HG03565 (cell line): ENCODE data around the gene MST1.
"Not testable (repeated sequence)": the region's sequence is repeated elsewhere in the genome, so short reads cannot be mapped to it uniquely, and the experiment has no call there.

Experiments used
- ATAC-seq: cut with Tn5 transposase; IDR thresholded peaks from one replicate; pipeline ENCODE4 v1.9.1; 2021; ENCODE audit warnings: mild to moderate bottlenecking, moderate library complexity; ENCODE audit not compliant: unreplicated experiment

Gene MST1

DNA sequence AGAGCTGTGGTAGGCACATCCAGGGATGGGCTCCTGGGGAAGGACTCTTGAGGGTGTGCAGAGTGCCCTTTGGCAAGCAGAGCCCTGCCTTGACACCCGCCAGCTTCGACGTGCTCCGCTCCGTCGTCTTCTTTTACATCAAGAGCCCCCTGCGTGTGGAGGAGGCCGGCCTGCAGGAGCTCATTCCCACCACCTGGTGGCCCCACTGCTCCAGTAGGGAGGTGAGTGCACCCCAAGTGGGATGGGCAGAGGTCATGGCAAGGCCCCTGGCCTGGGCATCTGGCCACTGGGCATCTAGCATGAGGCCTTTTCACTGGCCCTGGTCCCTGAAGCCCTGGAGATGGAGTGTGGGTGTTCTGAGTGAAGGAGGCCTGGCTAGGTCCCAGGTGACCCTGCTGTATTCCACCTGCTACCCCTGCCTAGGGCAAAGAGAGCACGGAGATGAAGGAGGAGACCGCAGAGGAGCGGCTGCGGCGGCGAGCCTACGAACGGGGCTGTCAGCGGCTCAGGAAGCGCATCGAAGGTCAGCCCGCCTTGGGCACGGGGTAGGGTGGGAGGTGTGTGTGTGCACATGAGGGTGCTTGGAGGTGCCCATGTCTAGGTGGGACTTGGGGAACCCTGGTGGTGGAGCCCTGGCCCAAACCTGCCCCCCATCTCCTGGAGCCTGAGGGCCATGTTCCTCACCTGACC, 12.3 kb upstream of the MST1 start:
- ATAC-seq: no peak

DNA sequence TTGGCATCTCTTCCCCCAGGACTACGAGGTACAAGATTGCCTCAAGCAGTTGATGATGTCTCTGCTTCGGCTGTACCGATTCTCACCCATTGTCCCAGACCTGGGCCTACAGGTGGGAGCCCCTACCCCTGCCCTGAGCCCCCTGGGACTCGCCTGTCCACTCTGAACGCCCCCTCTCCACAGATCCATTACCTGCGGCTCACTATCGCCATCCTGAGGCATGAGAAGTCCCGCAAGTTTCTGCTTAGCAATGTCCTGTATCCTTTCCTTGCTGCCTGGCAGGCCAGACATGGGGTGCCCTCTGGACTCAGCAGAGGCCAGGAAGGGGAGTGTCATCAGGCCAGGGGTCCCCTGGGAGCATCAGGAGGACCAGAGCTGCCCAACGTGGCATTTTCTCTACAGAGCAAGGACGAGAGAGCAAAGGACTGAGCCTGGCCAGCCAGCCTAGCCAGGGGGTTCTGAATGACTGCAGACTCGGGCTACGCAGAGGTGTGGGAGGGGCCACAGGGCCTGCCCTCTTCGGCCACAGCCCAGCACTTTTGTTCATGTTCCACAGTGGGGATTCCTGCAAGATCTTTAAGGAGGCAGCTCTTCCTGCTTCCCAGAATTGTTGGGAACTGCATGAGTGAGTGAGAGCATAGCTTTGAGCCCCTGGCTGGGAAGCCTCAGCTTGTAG, 11.3 kb upstream of the MST1 start:
- no peak for ATAC-seq

DNA sequence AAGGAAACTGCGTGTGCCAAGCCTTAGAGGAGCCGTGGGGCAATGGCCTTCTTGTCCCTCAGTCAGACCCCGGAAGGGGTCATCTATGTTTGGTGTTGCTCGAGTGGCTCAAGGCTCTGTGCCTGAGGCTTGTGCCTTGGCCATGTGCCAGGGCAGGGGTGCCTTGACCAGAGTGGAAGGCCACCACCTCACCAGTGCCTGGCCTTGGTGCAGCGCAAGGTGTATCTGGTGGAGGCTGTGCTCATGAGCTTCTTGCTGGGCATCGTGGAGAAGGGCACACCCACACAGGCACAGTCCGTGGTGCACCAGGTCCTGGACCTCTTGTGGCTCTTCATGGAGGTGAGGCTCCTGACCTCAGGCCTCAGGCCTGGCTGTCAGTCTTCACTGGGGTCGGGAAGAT, 10.7 kb upstream of the MST1 start:
- no peak for ATAC-seq

DNA sequence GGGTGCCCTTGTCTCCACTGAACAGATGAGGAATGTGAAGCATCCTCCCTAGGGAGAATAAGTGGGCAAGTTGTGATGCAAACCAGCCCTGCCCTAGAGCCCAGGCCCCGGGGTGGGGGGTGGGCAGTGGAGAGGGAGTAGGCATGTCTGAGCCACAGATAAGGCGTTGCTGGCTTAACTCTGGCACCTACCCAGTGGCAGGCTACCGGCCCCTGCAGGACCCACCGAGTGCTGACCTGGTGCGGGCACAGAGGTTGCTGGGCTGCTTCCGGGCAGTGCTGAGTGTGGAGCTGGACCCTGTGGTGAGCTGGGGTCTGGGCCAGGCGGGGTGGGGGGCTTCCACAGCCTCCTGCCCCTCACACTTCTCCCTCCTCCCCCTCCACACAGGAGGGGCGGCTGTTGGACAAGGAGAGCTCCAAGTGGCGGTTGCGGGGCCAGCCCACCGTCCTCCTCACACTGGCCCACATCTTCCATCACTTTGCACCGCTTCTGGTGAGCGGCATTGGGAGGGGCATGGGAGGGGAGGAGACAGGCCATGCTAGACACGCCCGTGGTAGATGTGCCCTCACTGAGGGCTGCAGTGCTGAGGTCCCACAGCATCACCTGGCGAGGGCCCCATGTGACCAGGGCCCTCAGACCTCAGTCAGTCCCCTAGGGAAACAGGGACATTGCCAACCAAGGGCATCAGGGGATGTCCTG, 10.2 kb upstream of the MST1 start:
- ATAC-seq: no peak

DNA sequence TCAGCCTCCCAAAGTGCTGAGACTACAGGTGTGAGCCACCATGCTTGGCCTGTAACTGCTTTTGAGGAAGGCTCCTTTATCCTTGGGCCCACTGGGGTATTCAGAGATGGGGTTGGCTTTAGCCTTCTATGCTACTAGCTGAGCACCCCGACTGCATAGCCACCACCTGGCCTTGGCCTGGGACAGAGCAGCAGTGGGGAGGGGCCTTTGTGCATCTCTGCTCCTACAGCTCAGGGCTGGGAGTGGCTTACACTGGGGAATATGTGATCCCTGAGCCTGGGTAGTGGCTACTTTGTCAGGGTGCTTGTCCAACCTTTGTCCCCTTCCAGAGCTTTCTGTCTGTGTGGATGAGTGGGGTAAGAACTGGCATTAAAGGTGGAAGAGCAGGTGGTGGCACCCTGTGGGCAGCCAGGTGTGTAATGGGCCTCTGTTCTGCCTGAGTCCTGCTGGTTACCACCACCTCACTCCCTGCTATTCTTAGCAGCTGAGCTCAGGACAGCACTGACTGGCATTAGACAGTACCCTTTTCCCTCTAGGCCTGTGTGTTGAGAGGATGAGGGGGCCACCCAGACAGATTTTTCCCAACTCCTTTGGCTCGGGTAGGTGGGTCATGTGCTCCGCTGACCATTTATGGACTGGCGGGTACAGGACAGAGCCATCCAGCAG, 6.2 kb upstream of the MST1 start:
- ATAC-seq: not testable (repeated sequence)

DNA sequence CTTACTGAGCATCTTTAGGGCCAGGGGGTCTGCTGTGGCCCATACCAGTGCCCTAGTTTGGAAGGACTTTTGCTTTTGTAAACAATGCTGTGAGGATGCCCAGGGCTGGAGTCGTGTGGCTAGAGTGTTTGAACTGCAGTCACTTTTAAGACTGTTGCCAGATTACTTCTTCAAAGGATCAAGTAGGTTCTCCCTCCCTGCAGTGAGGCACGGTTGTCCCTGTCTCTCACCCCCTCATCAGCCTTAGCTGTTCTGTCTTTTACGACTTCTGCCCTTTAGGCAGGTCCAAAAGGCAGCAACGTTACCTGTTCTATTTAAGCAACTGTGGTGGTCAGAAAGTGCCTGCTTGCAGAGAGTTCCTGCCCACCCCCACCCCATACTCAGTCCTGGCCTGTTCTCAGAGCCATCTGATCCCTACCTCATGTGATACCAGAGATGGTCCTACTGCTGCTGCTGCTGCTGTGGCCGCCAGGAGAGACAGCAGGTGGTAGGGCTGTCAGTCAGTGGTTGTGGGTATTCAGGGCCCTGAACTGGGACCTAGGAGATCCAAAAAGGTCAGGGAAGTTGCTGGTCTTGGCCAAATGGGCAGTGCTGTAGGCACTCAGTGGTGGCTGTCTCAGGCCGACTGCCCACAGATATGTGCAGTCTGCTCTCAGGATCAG, 5.3 kb upstream of the MST1 start:
- not testable (repeated sequence) for ATAC-seq

DNA sequence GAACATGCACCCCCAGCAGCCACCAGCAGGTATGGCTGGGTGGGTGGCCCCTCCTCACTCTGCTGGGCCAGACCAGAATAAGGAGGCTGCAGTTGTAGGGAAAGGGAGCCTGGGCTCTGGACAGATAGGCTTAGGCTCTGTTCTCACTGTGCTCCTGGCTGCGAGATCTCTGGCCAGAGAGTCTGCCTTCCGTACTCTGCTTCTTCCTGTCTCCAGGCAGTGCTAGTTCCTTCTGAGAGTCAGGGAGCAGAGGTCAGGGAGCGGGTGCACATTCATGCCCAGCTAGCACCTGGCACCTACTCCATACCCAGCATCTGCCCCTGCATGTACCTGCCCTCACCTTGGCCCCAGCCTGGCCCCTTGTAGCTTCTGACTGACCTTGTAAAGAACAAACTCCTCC, 2.2 kb upstream of the MST1 start:
- ATAC-seq: not testable (repeated sequence)

DNA sequence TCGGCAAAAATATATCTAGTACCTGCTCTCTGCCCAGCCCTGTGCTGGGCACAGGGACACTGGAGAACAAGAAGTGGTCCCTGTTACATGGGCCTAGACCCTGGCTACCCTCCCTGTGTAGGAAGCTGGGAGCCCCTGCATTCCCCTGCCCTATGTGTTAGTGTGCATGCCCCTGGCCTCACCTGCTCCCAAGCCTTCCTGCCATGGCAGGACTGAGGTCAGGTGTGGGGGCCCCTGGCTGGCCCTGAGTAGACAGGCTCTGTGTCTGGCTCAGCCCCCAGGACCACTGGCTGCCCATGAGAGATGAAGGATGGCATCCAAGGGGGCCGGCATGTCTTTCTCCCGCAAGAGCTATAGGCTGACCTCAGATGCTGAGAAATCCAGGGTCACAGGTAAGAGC, 1.6 kb upstream of the MST1 start:
- not testable (repeated sequence) for ATAC-seq

DNA sequence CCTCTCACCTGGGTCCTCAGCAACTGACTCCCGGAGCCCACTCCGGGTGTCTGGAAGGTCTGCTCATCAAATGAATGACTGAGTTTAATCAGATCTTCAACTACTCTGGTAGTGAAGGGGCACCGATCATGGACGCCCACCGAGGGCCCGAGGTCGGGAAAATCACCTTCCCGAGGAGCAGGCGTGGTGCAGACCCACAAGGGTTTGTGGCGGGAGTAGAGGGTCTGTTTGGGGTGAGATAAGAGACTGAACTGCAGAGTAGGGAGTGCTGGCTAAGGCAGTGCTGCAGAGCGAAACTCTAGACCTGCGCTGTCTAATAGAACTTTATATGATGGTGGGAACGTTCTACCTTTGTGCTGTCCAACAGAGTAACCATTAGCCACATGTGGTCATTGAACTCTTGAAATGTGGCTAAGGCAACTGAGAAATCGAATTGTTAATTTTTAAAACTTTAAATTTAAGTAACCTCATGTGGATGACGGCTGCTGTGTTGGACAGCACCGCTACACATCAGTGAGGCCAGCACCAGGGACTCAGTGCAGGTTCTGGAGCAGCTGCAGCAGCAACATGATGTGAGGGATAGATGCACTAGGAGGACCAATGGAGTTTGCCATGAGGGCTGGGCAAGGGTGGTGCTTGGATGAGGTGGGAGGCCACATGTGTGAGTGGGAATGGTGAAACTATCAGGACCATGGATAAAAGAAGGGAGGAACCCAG, 792 bp upstream of the MST1 start:
- ATAC-seq: not testable (repeated sequence)

DNA sequence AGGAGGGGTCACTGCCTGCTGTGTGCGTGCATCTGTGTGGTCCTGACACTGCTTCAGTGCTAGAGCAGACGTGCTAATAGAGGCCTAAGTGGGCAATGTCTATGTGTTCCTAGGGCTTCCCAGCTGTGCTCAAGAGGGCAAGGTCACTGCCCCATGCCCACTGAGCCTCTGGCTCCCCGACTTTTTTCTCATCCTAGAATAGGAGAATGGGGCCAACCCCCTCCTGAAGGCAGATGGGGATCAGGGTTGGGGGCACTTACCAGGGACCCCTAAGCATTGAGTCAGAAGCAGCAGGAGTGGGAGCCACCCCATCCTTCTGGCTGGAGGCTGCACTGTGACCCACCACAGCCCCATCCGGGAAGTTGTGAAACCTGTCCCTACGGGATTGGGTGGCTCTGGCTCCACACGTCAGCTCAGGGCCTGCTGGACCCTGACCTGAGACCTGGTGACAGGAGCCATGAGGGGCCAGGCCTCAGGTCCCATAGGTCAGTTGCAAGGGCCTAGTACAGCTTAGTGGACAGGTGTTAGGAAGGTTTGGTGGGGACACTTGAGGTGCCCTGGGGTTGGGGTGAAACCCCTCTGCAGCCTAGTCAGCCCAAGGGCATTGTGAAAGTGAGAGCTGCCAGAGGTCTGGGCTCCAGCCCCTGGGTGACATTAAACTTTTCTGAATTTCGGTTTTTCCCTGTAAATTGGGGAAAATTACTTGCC, 782 bp downstream of the MST1 start:
- not testable (repeated sequence) for ATAC-seq

DNA sequence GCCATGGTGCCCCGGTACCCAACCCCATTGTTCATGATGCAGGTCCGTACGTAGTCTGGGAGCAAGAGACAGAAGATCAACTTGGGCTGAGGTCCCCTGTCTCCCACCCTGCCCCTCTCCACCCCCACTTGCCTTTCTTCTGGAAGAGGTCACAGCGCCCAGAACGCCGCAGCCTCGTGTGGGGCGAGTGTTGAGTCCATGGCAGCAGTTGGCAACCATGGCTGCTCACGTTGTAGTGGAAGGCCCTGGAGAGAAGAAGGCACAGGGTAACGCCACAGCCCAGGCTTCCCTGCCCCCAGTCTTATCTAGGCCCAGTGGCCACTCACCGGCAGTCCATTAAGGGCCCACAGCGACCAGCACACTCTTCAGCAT, 1.9 kb downstream of the MST1 start:
- ATAC-seq: not testable (repeated sequence)

DNA sequence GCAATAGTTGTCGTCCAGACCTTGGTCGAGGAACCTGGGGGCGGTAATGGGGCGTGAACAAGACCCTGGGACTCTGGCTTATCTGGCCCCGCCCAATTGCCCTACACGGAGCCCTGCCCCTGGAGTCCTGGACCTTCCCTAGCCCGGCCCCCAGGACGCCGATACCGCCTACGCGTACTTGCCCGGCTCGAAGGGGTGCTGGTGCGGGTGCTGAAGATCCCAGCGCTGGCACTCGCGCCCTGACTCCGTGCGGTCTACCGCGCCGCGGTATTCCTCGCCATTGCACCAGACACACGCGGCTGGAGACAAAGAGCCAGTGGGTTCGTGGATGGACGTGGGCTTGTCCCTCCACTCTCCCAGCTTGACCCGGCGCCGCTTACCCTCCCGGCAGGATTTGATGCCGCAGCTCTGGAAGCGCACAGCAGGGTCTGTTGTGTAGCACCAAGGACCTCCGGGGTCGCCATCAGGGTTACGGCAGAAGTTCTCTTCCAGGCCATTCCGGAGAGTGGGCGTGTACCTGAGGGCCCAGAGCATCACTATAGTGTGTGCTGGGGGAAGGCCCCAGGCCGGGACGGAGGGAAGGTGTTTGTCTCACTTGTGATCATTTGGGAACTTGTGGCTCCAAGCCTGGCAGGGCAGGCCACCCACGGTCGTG, 2.4 kb downstream of the MST1 start:
- not testable (repeated sequence) for ATAC-seq

DNA sequence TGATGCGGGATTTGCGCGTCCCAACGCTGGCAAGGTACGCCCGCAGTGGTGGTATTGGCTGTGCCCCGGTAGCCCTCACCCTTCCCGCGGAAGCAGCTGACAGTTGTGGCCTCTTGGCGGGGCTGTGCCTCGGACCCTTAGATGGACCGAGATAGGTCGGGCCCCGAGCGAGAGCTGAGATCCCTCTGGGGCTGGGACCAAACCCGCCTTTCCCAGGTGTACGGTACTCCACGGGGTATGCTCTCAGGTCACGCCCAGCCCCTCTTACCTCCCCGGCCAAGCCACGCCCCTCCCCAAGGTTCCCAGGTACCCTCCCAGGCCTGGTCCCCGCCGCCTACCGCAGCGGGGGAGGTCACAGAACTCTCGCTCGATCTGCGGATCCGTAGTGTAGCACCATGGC, 2.9 kb downstream of the MST1 start:
- not testable (repeated sequence) for ATAC-seq

DNA sequence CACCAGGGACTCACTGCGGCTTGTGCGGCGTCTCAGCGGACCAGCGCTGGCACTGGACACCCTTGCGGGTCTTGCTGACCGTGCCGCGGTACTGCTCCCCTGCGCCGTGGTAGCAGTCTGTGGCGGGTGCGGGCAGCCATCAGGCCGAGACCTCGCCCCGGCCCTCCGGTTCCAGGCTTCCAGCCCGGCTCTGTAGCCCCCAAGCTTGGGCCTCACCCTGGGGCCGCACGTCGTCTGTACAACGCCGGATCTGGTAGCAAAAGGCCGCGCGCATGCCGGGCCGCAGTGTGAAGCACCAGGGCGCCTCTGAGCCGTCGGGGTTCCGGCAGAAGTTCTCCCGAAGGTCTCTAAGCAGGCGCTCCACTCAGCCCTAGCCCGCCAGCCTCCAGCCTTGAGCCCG, 3.4 kb downstream of the MST1 start:
- not testable (repeated sequence) for ATAC-seq

DNA sequence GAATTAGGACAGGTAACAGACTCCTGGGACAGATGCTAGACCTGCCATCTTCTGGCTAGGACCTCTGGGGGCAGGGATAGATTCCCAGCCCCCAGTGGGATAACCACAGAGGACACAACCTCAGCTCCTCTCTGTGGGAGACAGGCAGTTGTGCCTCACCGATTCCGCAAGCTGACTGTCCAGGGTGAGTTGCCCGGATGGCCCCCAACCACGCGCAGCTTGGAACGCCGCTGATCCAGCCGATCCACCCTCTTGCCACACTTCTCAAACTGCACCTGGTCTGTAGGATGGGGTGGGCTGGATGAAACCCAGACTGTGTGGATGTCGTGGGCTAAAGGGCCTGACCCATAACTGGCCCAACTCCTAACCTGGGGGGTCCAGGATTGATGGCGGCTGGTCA, 4.2 kb downstream of the MST1 start:
- not testable (repeated sequence) for ATAC-seq

DNA sequence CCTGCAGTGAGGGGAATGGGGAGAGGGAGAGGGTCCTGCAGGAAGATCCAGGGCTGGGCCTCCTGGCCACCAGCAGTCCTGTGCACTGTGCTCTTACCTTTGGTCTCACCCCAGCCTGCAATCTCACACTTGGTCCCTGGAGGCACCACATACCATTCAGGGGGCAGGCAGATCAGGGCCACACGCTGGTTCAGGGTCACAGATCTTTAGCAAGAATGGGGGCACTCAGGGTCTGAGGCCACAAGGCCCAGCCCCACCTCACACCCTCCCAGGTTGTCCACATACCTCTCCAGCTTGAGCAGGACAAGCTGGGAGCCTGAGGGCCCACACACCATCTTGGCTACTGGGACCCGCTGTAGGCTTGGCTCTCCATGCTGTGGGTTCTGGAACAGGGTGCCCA, 4.8 kb downstream of the MST1 start:
- not testable (repeated sequence) for ATAC-seq

DNA sequence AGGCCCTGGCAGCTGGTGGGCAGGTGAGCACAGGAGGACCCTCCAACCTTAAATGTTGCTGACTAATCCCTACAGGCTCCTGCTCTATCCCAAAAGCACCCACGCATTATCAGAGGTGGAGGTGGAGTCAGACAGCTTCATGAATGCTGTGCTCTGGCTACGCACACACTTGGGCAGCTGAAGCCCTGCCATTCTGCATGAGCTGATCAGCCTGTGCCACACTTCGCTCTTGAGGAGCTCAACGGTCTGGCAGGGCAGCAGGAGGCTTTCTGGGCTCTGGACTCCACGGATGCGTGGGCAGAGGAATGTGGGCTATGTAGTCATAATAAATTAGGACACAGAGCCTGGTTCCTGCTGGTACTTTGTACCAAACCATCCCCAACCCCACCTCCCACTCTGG, 6.1 kb downstream of the MST1 start:
- ATAC-seq: no peak

DNA sequence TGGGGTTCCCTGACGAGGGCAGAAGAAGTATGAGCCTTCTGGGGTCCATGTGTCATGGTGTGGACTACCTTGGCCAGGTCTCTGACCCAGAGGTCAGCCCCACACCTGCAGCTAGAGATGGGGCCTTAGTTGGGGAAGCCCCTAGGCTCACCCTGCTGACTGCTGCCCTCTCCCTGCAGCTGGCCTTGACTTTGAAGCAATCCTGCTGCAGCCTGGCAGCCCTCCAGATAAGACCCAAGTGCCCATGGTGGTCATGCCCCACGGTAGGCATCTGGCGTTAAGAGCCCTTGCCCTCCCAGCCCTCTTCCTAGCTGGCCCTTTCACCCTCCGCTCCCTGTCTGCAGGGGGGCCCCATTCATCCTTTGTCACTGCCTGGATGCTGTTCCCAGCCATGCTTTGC, 7.7 kb downstream of the MST1 start:
- no peak for ATAC-seq

DNA sequence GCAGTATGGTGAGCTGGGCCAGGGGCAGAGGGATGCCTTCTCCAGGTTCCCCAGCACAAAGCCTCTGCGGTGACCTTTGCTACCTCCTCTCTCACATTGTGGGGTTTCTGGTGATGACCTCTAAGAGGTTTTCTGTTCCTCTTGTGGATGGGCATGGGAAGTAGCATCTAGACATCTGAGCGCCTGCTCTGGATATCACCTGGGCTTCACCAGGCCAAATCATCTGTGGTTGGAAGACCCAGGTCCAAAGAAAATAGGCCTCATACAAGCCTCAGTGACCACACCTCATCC, 8.1 kb downstream of the MST1 start:
- ATAC-seq: no peak
